ENCODE data around the gene CHTF18.

Gene CHTF18

DNA sequence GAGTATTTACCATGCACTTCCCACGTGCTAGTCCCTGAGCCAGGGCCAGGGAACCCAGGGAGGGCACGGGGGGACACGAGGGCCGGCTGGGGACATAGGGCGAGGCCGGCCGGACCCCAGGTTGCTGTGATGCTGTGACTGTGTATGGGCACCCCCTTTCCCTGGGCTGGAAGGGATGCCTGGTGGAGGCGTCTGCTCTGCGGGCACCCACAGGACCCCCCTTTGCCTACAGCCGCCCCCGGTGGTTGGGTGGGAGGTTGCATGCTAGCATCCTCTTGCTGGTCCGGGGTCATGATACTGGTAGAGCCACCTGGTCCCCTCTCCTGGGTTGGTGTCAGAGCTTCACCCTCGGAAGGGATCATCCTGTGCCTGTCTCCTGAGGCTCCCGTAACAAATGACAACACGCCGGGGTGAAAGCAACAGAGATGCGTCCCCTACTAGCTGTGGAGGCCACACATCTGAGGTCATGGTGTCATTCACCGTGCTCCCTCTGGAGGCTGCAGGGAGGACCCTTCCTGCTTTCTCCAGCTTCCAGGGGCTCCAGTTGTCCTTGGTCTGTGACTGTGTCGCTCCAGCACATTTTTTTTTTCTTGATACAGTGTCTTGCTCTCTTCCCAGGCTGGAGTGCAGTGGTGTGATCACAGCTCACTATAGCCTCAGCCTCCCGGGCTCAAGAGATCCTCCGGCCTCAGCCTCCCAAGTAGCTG lies 44.5 kb upstream of the CHTF18 start:
- DNase-seq (ENCODE audit: low read depth) = no peak
- H3K4me3 ChIP-seq (ENCODE audit: low read depth, low read length) = no peak overlapping the region
- TF ChIP-seq, protein P1, sequence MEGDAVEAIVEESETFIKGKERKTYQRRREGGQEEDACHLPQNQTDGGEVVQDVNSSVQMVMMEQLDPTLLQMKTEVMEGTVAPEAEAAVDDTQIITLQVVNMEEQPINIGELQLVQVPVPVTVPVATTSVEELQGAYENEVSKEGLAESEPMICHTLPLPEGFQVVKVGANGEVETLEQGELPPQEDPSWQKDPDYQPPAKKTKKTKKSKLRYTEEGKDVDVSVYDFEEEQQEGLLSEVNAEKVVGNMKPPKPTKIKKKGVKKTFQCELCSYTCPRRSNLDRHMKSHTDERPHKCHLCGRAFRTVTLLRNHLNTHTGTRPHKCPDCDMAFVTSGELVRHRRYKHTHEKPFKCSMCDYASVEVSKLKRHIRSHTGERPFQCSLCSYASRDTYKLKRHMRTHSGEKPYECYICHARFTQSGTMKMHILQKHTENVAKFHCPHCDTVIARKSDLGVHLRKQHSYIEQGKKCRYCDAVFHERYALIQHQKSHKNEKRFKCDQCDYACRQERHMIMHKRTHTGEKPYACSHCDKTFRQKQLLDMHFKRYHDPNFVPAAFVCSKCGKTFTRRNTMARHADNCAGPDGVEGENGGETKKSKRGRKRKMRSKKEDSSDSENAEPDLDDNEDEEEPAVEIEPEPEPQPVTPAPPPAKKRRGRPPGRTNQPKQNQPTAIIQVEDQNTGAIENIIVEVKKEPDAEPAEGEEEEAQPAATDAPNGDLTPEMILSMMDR (IDR thresholded peaks at IDR 0.05; ENCODE audit: insufficient read depth, low read depth, low read length, missing control alignments) = peak; percentile 33

DNA sequence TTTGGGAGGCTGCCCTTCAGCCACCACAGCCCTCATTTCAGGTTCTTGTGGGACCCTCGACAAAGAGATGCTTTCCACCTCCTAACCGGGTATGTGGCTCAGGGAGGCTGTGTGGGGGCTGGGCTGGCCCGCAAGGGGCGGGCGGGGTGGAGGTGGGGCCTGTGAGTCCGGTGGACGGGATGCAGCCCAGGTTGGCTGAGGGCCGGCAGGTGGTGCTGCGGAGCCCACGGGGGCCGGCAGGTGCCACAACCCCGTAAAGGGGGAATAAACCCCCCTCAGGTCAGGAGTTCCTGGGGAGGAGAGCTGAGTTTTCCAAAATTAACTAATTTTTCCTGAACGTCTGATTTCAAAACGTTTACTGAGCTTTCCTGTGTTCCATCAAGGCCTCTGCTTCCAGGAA lies 42.7 kb upstream of the CHTF18 start:
- DNase-seq (ENCODE audit: low read depth) = no peak
- TF ChIP-seq, protein P1 (IDR thresholded peaks at IDR 0.05; ENCODE audit: insufficient read depth, low read depth, low read length, missing control alignments) = peak; percentile 50
- no peak overlapping the region for H3K4me3 ChIP-seq (ENCODE audit: low read depth, low read length)

DNA sequence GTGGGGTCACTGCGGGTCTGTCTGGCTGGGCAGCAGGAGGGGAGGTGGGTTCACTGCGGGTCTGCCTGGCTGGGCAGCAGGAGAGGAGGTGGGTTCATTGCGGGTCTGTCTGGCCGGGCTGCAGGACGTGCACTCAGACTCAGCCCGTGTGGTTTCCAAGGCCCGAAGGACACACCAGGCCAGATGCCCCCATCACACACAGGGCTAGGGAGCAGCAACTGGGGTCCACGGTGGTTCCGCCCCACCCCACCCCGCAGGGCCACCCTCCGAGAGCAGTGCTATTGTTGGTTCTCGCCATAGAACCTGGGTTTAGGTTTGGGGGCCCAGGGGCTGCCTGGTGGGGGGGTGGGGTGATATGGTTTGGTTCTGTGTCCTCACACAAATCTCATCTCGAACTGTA lies 41.8 kb upstream of the CHTF18 start:
- TF ChIP-seq, protein P1 (IDR thresholded peaks at IDR 0.05; ENCODE audit: insufficient read depth, low read depth, low read length, missing control alignments) = no peak
- no peak overlapping the region for H3K4me3 ChIP-seq (ENCODE audit: low read depth, low read length)
- DNase-seq (ENCODE audit: low read depth) = no peak

DNA sequence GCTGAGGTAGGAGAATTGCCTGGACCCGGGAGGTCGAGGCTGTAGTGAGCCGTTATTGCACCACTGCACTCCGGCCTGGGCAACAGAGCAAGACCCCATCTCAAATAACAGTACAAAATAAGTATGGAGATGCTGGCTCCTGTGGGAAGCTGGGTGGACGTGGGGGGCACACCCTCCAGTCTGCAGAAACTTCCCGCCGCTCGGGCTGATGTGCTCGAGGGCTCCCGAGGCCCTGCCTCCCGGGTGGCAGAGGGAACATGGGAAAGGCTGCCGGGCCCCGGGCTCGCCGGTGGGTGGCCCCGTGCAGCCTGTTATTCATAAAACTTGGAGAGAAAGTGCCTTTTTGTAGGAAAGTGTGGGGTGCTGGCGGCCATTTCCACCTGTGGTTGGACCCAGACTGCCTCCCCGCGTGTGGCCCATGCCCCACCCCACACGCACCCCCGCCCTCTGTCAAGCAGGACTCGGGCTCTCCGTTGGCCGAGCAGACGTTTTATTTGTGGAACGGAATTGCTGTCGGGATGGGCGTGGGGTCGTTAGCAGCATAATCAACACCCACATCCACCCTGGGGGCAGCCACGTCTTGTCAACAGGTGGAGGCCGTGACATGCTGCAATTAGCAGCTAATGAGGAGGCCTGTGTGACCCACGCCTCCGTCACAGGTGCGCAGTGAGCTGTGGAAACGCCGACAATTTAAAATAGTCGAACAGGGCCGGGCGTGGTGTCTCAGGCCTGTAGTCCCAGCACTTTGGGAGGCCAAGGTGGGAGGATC lies 40.3 kb upstream of the CHTF18 start:
- TF ChIP-seq, protein P1 (IDR thresholded peaks at IDR 0.05; ENCODE audit: insufficient read depth, low read depth, low read length, missing control alignments) = no peak
- no peak for DNase-seq (ENCODE audit: low read depth)
- no peak overlapping the region for H3K4me3 ChIP-seq (ENCODE audit: low read depth, low read length)

DNA sequence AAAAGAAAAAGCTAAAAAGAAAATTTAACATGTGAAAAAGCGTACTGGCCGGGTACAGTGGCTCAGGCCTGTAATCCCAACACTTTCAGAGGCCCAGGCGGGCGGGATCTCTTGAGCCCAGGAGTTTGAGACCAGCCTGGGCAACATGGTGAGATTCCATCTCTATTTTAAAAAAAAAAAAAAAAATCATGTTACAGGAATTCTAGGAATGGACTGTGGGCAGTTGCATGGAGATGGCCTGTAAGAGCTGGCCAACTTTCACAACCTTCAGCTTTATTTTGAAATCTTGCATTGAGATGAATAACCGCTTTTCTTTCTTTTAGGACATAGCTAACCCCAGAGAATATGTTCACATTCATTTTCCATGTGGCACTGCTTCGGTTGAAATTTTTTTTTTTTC lies 39.4 kb upstream of the CHTF18 start:
- TF ChIP-seq, protein P1 (IDR thresholded peaks at IDR 0.05; ENCODE audit: insufficient read depth, low read depth, low read length, missing control alignments) = no peak
- no peak for DNase-seq (ENCODE audit: low read depth)
- H3K4me3 ChIP-seq (ENCODE audit: low read depth, low read length) = no peak overlapping the region

DNA sequence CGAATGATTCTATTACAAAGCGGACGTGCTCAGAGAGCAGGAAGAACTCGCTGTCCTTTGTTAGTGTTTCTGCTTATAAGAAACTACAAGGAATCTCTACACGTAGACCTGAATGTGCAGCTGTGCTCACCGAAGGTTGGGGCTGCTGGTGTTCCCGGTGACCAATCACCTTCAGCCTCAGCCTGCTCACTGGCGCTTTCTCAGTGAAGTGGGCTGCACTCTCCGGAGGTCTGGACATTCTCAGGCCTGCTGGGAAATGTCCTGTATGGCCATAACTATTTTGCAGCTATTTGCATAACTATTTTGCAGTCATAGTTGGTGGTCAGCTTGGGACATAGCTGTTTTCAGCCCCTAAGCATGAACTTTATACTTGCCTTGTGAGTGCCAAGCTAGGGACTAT lies 37.9 kb upstream of the CHTF18 start:
- TF ChIP-seq, protein P1 (IDR thresholded peaks at IDR 0.05; ENCODE audit: insufficient read depth, low read depth, low read length, missing control alignments) = no peak
- no peak overlapping the region for H3K4me3 ChIP-seq (ENCODE audit: low read depth, low read length)
- DNase-seq (ENCODE audit: low read depth) = no peak
